K562 (cell line): ENCODE data around the gene TRIM27. TPM values are rescaled to one million over a fixed set of nuclear protein-coding genes. Genes with fewer than 3 reads are reported as not detected.

ENCODE experiments used
- ASH1L ChIP-seq: fragments of 450-650 bp; IDR thresholded peaks from 2 replicates; pipeline ENCODE4 v1.6.1; 2018; ENCODE audit warnings: borderline replicate concordance, mild to moderate bottlenecking, low read depth; ENCODE audit not compliant: partially characterized antibody
- DPF2 ChIP-seq: fragments of 450-650 bp; IDR thresholded peaks from 2 replicates; pipeline ENCODE4 v1.6.1; 2016
- ELK1 ChIP-seq: sonication (generic); formaldehyde crosslinking; IDR thresholded peaks from 2 replicates; pipeline ENCODE4 v1.8.1; 2022; ENCODE audit warnings: missing genetic modification reagents
- MAFF ChIP-seq: IDR thresholded peaks from 2 replicates; pipeline ENCODE4 v1.6.1; 2012; ENCODE audit warnings: low read length, improper control_type of control experiment
- NR1H2 ChIP-seq: sonication (generic); formaldehyde crosslinking; IDR thresholded peaks from 2 replicates; pipeline ENCODE4 v1.4.0; 2020; ENCODE audit warnings: mild to moderate bottlenecking, missing genetic modification reagents
- POLR3A ChIP-seq: IDR thresholded peaks from 2 replicates; pipeline ENCODE4 v1.6.1; 2011; ENCODE audit warnings: borderline replicate concordance, mild to moderate bottlenecking, moderate library complexity; ENCODE audit not compliant: insufficient read length, insufficient read depth; ENCODE audit errors: extremely low read depth
- SIN3A ChIP-seq, 2 experiments: fragments of 150-350 bp in 1 of 2; IDR thresholded peaks; 2 replicates each; pipeline ENCODE4 v1.6.1; 2011 to 2016; ENCODE audit warnings: borderline replicate concordance in 2 of 2, low read depth in 2 of 2, low read length in 2 of 2, mild to moderate bottlenecking in 2 of 2, moderate library complexity in 2 of 2; ENCODE audit not compliant: control insufficient read depth in 1 of 2
- TBL1XR1 ChIP-seq, 2 experiments: IDR thresholded peaks; 2 replicates each; pipeline ENCODE4 v1.6.1; 2012; ENCODE audit warnings: improper control_type of control experiment in 2 of 2, low read length in 2 of 2, mild to moderate bottlenecking in 1 of 2
- TCFL5 ChIP-seq: fragments of 250-450 bp; sonication (Bioruptor Pico); conservative IDR thresholded peaks from 2 replicates; pipeline ENCODE4 v1.6.1; 2021; ENCODE audit warnings: mild to moderate bottlenecking, moderate library complexity, matching md5 sums
- ZNF212 ChIP-seq: fragments of 450-650 bp; formaldehyde crosslinking; IDR thresholded peaks from 2 replicates; pipeline ENCODE4 v1.4.0; 2020; ENCODE audit warnings: mild to moderate bottlenecking
- polyA plus RNA-seq, 8 experiments: library from polyadenylated mRNA; depleted of rRNA in 4 of 8; stranded (reverse) in 5 of 8; unstranded in 3 of 8; fragments of >200 nt; fragmentation: Nextera tagmentation in 2 of 8; fragmentation: Illumina TruSeq in 1 of 8; extraction: Ambion mirVana in 2 of 8; extraction: Trizol in 1 of 8; gene quantifications; 2 replicates each; pipeline versions ENCODE4 v1.2.1 to v1.2.3, GENCODE V29; 2011 to 2014; ENCODE audit warnings: inconsistent platforms in 1 of 8, missing spikeins in 1 of 8
- total RNA-seq, 7 experiments: library from RNA; depleted of rRNA in 6 of 7; stranded (reverse); fragments of >200 nt in 6 of 7; fragmentation: Illumina TruSeq in 2 of 7; extraction: Trizol in 2 of 7; gene quantifications; 2 replicates each; pipeline versions ENCODE4 v1.2.1 to v1.2.3, GENCODE V29; 2011 to 2021; ENCODE audit warnings: low replicate concordance in 1 of 7
- TF ChIP-seq, protein P1 (sequence below): fragments of 450-650 bp; IDR thresholded peaks from 2 replicates; pipeline ENCODE4 v1.6.1; 2017; ENCODE audit warnings: antibody characterized with exemption, mild to moderate bottlenecking
- TF ChIP-seq, protein P2 (sequence below): sonication (generic); formaldehyde crosslinking; IDR thresholded peaks from 2 replicates; pipeline ENCODE4 v1.8.1; 2023; ENCODE audit warnings: mild to moderate bottlenecking, missing genetic modification reagents

The TRIM27 gene
- total and polyA plus RNA-seq, 9 of the 15 experiments (the other 6 are each of a cell fraction or from before 2014, with no cell fraction given) = 37.7 to 235 (median 122) TPM

GRCh38 chr6:28943223-28943556 is 19.4 kb upstream of the TRIM27 start (continued):
- TF ChIP-seq, protein P1, sequence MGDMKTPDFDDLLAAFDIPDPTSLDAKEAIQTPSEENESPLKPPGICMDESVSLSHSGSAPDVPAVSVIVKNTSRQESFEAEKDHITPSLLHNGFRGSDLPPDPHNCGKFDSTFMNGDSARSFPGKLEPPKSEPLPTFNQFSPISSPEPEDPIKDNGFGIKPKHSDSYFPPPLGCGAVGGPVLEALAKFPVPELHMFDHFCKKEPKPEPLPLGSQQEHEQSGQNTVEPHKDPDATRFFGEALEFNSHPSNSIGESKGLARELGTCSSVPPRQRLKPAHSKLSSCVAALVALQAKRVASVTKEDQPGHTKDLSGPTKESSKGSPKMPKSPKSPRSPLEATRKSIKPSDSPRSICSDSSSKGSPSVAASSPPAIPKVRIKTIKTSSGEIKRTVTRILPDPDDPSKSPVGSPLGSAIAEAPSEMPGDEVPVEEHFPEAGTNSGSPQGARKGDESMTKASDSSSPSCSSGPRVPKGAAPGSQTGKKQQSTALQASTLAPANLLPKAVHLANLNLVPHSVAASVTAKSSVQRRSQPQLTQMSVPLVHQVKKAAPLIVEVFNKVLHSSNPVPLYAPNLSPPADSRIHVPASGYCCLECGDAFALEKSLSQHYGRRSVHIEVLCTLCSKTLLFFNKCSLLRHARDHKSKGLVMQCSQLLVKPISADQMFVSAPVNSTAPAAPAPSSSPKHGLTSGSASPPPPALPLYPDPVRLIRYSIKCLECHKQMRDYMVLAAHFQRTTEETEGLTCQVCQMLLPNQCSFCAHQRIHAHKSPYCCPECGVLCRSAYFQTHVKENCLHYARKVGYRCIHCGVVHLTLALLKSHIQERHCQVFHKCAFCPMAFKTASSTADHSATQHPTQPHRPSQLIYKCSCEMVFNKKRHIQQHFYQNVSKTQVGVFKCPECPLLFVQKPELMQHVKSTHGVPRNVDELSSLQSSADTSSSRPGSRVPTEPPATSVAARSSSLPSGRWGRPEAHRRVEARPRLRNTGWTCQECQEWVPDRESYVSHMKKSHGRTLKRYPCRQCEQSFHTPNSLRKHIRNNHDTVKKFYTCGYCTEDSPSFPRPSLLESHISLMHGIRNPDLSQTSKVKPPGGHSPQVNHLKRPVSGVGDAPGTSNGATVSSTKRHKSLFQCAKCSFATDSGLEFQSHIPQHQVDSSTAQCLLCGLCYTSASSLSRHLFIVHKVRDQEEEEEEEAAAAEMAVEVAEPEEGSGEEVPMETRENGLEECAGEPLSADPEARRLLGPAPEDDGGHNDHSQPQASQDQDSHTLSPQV = no peak
- peak in 1 of 2 experiments; percentile 21; a peak in 1 of 4 replicates for TF ChIP-seq SIN3A (IDR thresholded peaks at IDR 0.05; ENCODE audit: borderline replicate concordance in 2 of 2, control insufficient read depth in 1 of 2, low read depth in 2 of 2, low read length in 2 of 2)
- no peak for TF ChIP-seq MAFF
- TF ChIP-seq POLR3A = no peak
- TF ChIP-seq ELK1 (CRISPR knock-in tag) = no peak
- TF ChIP-seq, protein P2, sequence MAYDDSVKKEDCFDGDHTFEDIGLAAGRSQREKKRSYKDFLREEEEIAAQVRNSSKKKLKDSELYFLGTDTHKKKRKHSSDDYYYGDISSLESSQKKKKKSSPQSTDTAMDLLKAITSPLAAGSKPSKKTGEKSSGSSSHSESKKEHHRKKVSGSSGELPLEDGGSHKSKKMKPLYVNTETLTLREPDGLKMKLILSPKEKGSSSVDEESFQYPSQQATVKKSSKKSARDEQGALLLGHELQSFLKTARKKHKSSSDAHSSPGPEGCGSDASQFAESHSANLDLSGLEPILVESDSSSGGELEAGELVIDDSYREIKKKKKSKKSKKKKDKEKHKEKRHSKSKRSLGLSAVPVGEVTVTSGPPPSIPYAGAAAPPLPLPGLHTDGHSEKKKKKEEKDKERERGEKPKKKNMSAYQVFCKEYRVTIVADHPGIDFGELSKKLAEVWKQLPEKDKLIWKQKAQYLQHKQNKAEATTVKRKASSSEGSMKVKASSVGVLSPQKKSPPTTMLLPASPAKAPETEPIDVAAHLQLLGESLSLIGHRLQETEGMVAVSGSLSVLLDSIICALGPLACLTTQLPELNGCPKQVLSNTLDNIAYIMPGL (CRISPR knock-in tag) = no peak
- no peak for TF ChIP-seq TCFL5
- TF ChIP-seq ASH1L = no peak
- TF ChIP-seq TBL1XR1 (IDR thresholded peaks at IDR 0.05; ENCODE audit: low read length in 2 of 2) = no peak
- no peak for TF ChIP-seq ZNF212 (CRISPR knock-in tag)
- 0 out of 2 replicates have a peak, but pooled peaks have one; percentile 76 for TF ChIP-seq DPF2
- TF ChIP-seq NR1H2 (CRISPR knock-in tag) = no peak; the same call in 1 of the 2 replicates
